GM10266 (cell line): ENCODE measurements around the gene NEDD1.

ENCODE experiments used
- DNase-seq: peaks from one replicate; pipeline ENCODE4 v3.0.0; 2012; ENCODE audit errors: extremely low spot score
- TF ChIP-seq, protein P1 (sequence below): IDR thresholded peaks from 2 replicates; pipeline ENCODE4 v1.5.1; 2012; ENCODE audit warnings: mild to moderate bottlenecking, low read depth; ENCODE audit not compliant: control insufficient read depth, insufficient read depth; ENCODE audit errors: missing control alignments

Gene NEDD1

DNA sequence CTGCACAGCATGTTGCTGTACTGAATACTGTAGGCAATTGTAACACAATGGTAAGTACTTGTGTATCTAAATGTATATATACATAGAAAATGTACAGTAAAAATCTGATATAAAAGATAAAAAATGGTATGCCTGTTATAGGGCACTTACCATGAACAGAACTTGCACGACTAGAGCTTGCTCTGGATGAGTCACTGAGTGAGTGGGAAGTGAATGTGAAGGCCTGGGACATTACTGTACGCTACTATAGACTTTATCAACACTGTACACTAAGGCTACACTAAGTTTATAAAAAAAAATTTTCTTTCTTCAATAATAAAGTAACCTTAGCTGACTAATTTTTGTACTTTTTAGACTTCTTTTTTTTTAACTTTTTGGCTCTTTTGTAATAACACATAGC, 24.2 kb upstream of the NEDD1 start:
- TF ChIP-seq, protein P1, sequence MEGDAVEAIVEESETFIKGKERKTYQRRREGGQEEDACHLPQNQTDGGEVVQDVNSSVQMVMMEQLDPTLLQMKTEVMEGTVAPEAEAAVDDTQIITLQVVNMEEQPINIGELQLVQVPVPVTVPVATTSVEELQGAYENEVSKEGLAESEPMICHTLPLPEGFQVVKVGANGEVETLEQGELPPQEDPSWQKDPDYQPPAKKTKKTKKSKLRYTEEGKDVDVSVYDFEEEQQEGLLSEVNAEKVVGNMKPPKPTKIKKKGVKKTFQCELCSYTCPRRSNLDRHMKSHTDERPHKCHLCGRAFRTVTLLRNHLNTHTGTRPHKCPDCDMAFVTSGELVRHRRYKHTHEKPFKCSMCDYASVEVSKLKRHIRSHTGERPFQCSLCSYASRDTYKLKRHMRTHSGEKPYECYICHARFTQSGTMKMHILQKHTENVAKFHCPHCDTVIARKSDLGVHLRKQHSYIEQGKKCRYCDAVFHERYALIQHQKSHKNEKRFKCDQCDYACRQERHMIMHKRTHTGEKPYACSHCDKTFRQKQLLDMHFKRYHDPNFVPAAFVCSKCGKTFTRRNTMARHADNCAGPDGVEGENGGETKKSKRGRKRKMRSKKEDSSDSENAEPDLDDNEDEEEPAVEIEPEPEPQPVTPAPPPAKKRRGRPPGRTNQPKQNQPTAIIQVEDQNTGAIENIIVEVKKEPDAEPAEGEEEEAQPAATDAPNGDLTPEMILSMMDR, result no peak
- no peak for DNase-seq

DNA sequence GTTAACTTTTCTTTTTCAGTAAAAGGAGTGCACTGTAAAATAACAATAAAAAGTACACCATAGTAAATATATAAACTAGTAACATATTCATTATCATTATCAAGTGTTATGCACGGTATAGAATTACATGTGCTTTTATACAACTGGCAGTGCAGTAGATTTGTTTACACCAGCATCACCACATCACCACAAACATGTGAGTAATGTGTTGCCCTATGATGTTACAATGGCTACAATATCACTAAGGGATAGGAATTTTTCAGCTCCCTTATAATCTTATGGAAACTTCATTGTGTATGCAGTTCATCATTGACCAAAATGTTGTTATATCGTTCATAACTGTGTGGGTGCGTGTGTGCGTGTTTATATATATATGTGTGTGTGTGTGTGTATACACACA, 23.5 kb upstream of the NEDD1 start:
- DNase-seq, result no peak
- TF ChIP-seq, protein P1, result no peak

DNA sequence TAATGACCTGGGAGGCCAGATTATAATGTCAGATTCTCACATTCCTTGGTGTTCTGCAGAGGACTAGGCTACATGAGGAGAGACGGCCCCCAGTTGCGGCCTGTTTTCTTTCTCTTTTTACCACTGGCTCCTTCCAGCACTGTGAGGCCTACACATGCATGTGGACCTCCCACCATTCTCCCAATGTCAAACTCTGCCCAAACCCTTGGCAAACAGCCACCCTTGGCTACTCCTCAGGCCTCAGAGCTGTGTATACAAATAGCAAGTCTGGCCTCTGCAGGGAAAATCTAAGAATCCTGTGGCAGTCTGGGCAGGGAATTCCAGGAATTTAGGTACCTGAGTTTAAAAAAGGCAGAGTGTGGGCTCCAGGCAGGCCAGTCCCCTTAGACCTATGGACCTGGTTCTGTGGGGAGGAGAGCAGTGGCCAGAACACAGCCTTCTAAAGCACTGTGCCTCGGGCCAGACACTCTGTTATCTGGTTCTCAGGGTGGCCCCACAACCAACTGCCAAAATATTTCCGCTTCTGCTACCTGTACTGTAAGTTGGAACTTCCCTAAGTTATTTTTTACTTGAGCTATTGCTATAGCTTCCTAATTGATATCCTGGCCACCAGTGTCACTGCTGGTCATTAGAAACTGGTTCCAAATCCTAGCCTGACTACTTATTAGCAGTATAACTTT, 19.9 kb upstream of the NEDD1 start:
- TF ChIP-seq, protein P1, result no peak
- DNase-seq, result no peak

DNA sequence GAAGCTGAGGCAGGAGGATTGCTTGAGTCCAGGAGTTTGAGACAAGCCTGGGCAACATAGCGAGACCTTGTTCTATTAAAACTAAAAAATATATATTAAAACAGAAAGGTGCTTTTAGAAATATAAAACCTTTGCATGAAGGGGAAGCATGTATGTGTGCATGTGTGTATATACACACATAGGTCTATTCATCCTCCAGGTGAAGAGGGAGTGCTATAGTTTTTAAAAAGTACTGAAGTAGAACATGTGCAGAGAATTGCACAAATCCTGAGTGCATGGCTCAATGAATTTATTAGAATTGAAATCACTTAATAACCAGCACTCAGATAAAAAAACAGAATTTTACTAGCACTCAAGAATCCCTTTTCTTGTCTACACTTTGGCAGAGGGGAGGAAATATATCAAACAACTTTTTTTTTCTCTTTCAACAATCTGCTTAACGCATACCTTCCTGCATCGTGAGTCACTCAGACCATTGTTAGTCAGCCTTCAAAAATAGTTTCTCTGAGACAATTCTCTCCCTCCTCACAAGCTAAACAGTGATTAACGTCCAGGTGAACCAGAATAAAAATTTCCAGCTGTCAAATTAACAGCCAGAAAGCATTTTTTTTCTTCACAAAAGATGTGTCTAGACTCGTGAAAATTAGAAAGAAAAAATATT, 17.7 kb upstream of the NEDD1 start:
- DNase-seq, result no peak
- TF ChIP-seq, protein P1, result no peak

DNA sequence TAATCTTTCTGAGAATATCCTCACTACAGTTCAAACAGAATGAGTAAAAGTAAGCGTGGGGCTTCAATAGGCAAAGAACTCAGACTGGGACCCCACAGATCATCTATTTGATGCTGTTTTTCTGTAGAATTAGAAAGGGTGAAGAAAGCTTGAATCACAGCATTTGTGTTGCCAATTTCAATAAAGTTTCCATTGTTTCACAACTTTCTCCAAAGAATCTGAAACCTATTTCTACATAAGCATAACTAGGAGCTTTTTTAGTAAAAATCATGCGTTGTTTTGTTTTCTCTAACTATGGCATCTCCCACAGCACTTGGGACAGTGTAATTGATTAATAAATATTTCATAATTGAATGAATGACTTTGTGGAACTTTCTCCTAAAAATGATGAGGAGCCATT, 16.7 kb upstream of the NEDD1 start:
- no peak for DNase-seq
- TF ChIP-seq, protein P1, result no peak

DNA sequence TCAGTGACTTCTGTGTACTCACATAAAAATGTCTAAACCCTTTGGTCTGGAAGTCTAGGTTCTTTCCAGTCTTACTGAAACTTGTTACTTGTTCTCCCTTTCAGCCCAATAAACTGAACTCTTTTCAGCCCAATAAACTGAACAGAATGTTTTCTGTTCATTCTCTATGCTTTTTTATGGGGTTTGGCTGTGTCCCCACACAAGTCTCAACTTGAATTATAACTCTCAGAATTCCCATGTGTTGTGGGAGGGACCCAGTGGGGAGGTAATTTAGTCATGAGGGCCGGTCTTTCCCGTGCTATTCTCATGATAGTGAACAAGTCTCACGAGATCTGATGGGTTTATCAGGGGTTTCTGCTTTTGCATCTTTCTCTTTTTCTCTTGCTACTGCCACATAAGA, 15.0 kb upstream of the NEDD1 start:
- no peak for DNase-seq
- TF ChIP-seq, protein P1, result no peak

DNA sequence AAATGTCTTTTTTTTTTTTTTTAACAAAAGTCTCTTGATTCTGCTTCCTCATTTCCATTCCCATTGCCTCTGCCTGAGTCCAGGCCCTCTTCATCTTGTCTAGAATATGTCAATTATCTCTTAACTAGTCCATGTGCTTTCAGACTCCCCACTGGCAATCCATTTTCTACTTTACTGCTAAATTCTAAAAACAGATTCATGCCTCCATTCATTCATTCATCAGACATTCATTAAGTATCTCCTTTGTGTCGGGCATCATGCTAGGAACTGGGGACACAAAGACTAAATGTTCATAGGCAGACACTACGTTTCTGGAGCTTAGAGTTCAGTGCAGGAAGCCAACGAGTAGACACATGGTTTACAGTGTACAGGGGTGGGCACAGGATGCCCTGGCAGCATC, 9.6 kb upstream of the NEDD1 start:
- TF ChIP-seq, protein P1, result no peak

More for the DNA sequence above, 9.6 kb upstream of the NEDD1 start:
- no peak for DNase-seq
